GM20431 (cell line): Measurements from ENCODE around the gene GADL1.

Source experiments
- in situ Hi-C: fragments of 300-500 bp; cut with MseI, MboI; formaldehyde crosslinking; loops from one replicate; pipeline ENCODE4 v1.15.0; 2020; ENCODE audit warnings: low sequenced_read_pairs; ENCODE audit not compliant: unreplicated experiment

GADL1 gene

GRCh38 chr3:30886888-30887287 lies 7.6 kb downstream of the GADL1 start:
- in situ Hi-C loops, result no loop called here

- in situ Hi-C loops, result no loop called here
Observed at GRCh38 chr3:30878862-30879261, 15.6 kb downstream of the GADL1 start.

- in situ Hi-C loops, result no loop called here
Observed at GRCh38 chr3:30875505-30875904, 19.0 kb downstream of the GADL1 start.

- in situ Hi-C loops, result no loop called here
Observed at GRCh38 chr3:30873671-30874070, 20.8 kb downstream of the GADL1 start.

- in situ Hi-C loops, result no loop called here
Observed at GRCh38 chr3:30872879-30873278, 21.6 kb downstream of the GADL1 start.

- in situ Hi-C loops, result no loop called here
Observed at GRCh38 chr3:30871720-30872119, 22.7 kb downstream of the GADL1 start.

GRCh38 chr3:30864836-30865235 lies 29.6 kb downstream of the GADL1 start:
- in situ Hi-C loops, result no loop called here

- in situ Hi-C loops, result no loop called here
Observed at GRCh38 chr3:30864132-30864531, 30.3 kb downstream of the GADL1 start.

- in situ Hi-C loops, result no loop called here
Observed at GRCh38 chr3:30862004-30862403, 32.5 kb downstream of the GADL1 start.

- in situ Hi-C loops, result no loop called here
Observed at GRCh38 chr3:30858894-30859389, 35.5 kb downstream of the GADL1 start.

GRCh38 chr3:30855400-30856292 lies 38.8 kb downstream of the GADL1 start:
- in situ Hi-C loops, result no loop called here

- in situ Hi-C loops, result no loop called here
Observed at GRCh38 chr3:30852833-30853232, 41.6 kb downstream of the GADL1 start.

GRCh38 chr3:30848087-30848779 lies 46.2 kb downstream of the GADL1 start:
- in situ Hi-C loops, result no loop called here

GRCh38 chr3:30847592-30847991 lies 46.9 kb downstream of the GADL1 start:
- in situ Hi-C loops, result no loop called here

- in situ Hi-C loops, result no loop called here
Observed at GRCh38 chr3:30845606-30846005, 48.9 kb downstream of the GADL1 start.

- in situ Hi-C loops, result no loop called here
Observed at GRCh38 chr3:30843877-30844276, 50.6 kb downstream of the GADL1 start.

GRCh38 chr3:30836141-30836540 lies 58.3 kb downstream of the GADL1 start:
- in situ Hi-C loops, result no loop called here

- in situ Hi-C loops, result no loop called here
Observed at GRCh38 chr3:30835667-30836066, 58.8 kb downstream of the GADL1 start.

GRCh38 chr3:30832961-30833575 lies 61.4 kb downstream of the GADL1 start:
- in situ Hi-C loops, result no loop called here

- in situ Hi-C loops, result no loop called here
Observed at GRCh38 chr3:30827080-30827479, 67.4 kb downstream of the GADL1 start.

GRCh38 chr3:30826531-30826942 lies 67.9 kb downstream of the GADL1 start:
- in situ Hi-C loops, result no loop called here
